Stimulated activated CD4-positive, alpha-beta T cell treated with anti-CD3 and anti-CD28 coated beads, Interleukin-2, amount 100 ng/mL, for 24 hours (primary cell): Measurements from ENCODE around the gene PJA2.

Source experiments
- DNase-seq, 2 donors: peaks; one replicate each; pipeline ENCODE4 v3.0.0-alpha.2; 2020

The PJA2 gene

GRCh38 chr5:109408991-109409843, 557 bp downstream of the PJA2 start:
- DNase-seq: peak; percentile 78 to 83

GRCh38 chr5:109407913-109408312, 1.9 kb downstream of the PJA2 start:
- no peak for DNase-seq

GRCh38 chr5:109406719-109407118, 3.1 kb downstream of the PJA2 start:
- DNase-seq: no peak

- DNase-seq: no peak
Measured at GRCh38 chr5:109404428-109404960, 5.3 kb downstream of the PJA2 start.

GRCh38 chr5:109403469-109403868, 6.3 kb downstream of the PJA2 start:
- DNase-seq: no peak

- DNase-seq: no peak
Measured at GRCh38 chr5:109399092-109399759, 10.5 kb downstream of the PJA2 start.

GRCh38 chr5:109396965-109397364, 12.8 kb downstream of the PJA2 start:
- DNase-seq: no peak

- no peak for DNase-seq
Measured at GRCh38 chr5:109394806-109395205, 15.0 kb downstream of the PJA2 start.

- no peak for DNase-seq
Measured at GRCh38 chr5:109390188-109390587, 19.6 kb downstream of the PJA2 start.

GRCh38 chr5:109388407-109388806, 21.4 kb downstream of the PJA2 start:
- DNase-seq: no peak

GRCh38 chr5:109387408-109387974, 22.3 kb downstream of the PJA2 start:
- no peak for DNase-seq

- no peak for DNase-seq
Measured at GRCh38 chr5:109378095-109378494, 31.7 kb downstream of the PJA2 start.

GRCh38 chr5:109374625-109375024, 35.1 kb downstream of the PJA2 start:
- DNase-seq: no peak

GRCh38 chr5:109373932-109374331, 35.8 kb downstream of the PJA2 start:
- DNase-seq: no peak

GRCh38 chr5:109370343-109370742, 39.4 kb downstream of the PJA2 start:
- no peak for DNase-seq

GRCh38 chr5:109365653-109366052, 44.1 kb downstream of the PJA2 start:
- DNase-seq: no peak

GRCh38 chr5:109364977-109365376, 44.8 kb downstream of the PJA2 start:
- DNase-seq: no peak

- no peak for DNase-seq
Measured at GRCh38 chr5:109359642-109360041, 50.1 kb downstream of the PJA2 start.

GRCh38 chr5:109357807-109358206, 52.0 kb downstream of the PJA2 start:
- no peak for DNase-seq

GRCh38 chr5:109354761-109355160, 55.0 kb downstream of the PJA2 start:
- peak in 1 of 2 donors; percentile 5 for DNase-seq

GRCh38 chr5:109351988-109352864, 57.5 kb downstream of the PJA2 start:
- DNase-seq: no peak

- no peak for DNase-seq
Measured at GRCh38 chr5:109350537-109351270, 59.1 kb downstream of the PJA2 start.
